SK-N-SH treated with all-trans-retinoic acid at 6 μM for 48 hours (cell line): ENCODE data around the gene PPP4R3A.

Experiments
- ATAC-seq: fragments of 200-7000 bp; cut with Tn5 transposase; 3 replicates; pipeline ENCODE4 v1.9.1; 2020; ENCODE audit warnings: mild to moderate bottlenecking, moderate library complexity
- ARNTL ChIP-seq: fragments of 450-650 bp; formaldehyde crosslinking; IDR thresholded peaks from 2 replicates; pipeline ENCODE4 v1.5.0; 2020; ENCODE audit warnings: low read depth, mild to moderate bottlenecking, moderate library complexity, borderline replicate concordance
- BACH2 ChIP-seq: fragments of 250-450 bp; sonication (Bioruptor Pico); IDR thresholded peaks from 2 replicates; pipeline ENCODE4 v1.9.0; 2021; ENCODE audit warnings: mild to moderate bottlenecking, borderline replicate concordance
- CREB5 ChIP-seq: fragments of 250-450 bp; sonication (Bioruptor Pico); IDR thresholded peaks from 2 replicates; pipeline ENCODE4 v1.5.1; 2020; ENCODE audit warnings: low read depth, mild to moderate bottlenecking, moderate library complexity
- CSDC2 ChIP-seq: fragments of 250-450 bp; sonication (Bioruptor Pico); IDR thresholded peaks from 2 replicates; pipeline ENCODE4 v1.5.0; 2020; ENCODE audit warnings: mild to moderate bottlenecking, moderate library complexity
- CSRNP3 ChIP-seq: fragments of 250-450 bp; sonication (Bioruptor Pico); IDR thresholded peaks from 2 replicates; pipeline ENCODE4 v1.5.1; 2021; ENCODE audit warnings: mild to moderate bottlenecking, moderate library complexity
- ESRRG ChIP-seq: fragments of 250-450 bp; sonication (Bioruptor Pico); IDR thresholded peaks from 2 replicates; pipeline ENCODE4 v1.6.1; 2021; ENCODE audit warnings: mild to moderate bottlenecking
- GLIS3 ChIP-seq: fragments of 250-450 bp; sonication (Bioruptor Pico); IDR thresholded peaks from 2 replicates; pipeline ENCODE4 v1.5.0; 2020; ENCODE audit warnings: mild to moderate bottlenecking, moderate library complexity
- ISL1 ChIP-seq: fragments of 250-450 bp; sonication (Bioruptor Pico); IDR thresholded peaks from 2 replicates; pipeline ENCODE4 v2.1.2; 2022; ENCODE audit warnings: mild to moderate bottlenecking, moderate library complexity
- OSR1 ChIP-seq: fragments of 250-450 bp; sonication (Bioruptor Pico); IDR thresholded peaks from 2 replicates; pipeline ENCODE4 v1.8.0; 2022; ENCODE audit warnings: moderate library complexity, mild to moderate bottlenecking, inconsistent platforms
- PATZ1 ChIP-seq: fragments of 250-450 bp; sonication (Bioruptor Pico); IDR thresholded peaks from 2 replicates; pipeline ENCODE4 v1.8.0; 2020; ENCODE audit warnings: mild to moderate bottlenecking, moderate library complexity, borderline replicate concordance
- POU6F1 ChIP-seq: fragments of 250-450 bp; sonication (Bioruptor Pico); IDR thresholded peaks from 2 replicates; pipeline ENCODE4 v1.8.0; 2021; ENCODE audit warnings: low read depth, mild to moderate bottlenecking, moderate library complexity, borderline replicate concordance
- PPARA ChIP-seq: fragments of 250-450 bp; sonication (Bioruptor Pico); IDR thresholded peaks from 2 replicates; pipeline ENCODE4 v1.5.0; 2020; ENCODE audit warnings: mild to moderate bottlenecking, borderline replicate concordance
- RARB ChIP-seq: fragments of 250-450 bp; sonication (Bioruptor Pico); IDR thresholded peaks from 2 replicates; pipeline ENCODE4 v1.8.0; 2021; ENCODE audit warnings: mild to moderate bottlenecking, moderate library complexity
- SNAI2 ChIP-seq: fragments of 250-450 bp; sonication (Bioruptor Pico); IDR thresholded peaks from 2 replicates; pipeline ENCODE4 v1.5.0; 2020; ENCODE audit warnings: mild to moderate bottlenecking, moderate library complexity
- TCF4 ChIP-seq: fragments of 250-450 bp; sonication (Bioruptor Pico); IDR thresholded peaks from 2 replicates; pipeline ENCODE4 v1.8.0; 2021; ENCODE audit warnings: mild to moderate bottlenecking, moderate library complexity, borderline replicate concordance
- TOX ChIP-seq: fragments of 250-450 bp; sonication (Bioruptor Pico); IDR thresholded peaks from 2 replicates; pipeline ENCODE4 v1.8.0; 2021; ENCODE audit warnings: mild to moderate bottlenecking, moderate library complexity, borderline replicate concordance
- TSHZ2 ChIP-seq: fragments of 250-450 bp; sonication (Bioruptor Pico); IDR thresholded peaks from 2 replicates; pipeline ENCODE4 v1.5.0; 2020; ENCODE audit warnings: mild to moderate bottlenecking, moderate library complexity
- ZFP3 ChIP-seq: fragments of 250-450 bp; sonication (Bioruptor Pico); IDR thresholded peaks from 2 replicates; pipeline ENCODE4 v1.5.0; 2020; ENCODE audit warnings: mild to moderate bottlenecking, moderate library complexity
- ZFP30 ChIP-seq: fragments of 450-650 bp; formaldehyde crosslinking; IDR thresholded peaks from 2 replicates; pipeline ENCODE4 v1.5.0; 2022; ENCODE audit warnings: mild to moderate bottlenecking, moderate library complexity
- ZNF565 ChIP-seq: fragments of 450-650 bp; formaldehyde crosslinking; conservative IDR thresholded peaks from 2 replicates; pipeline ENCODE4 v1.5.0; 2020; ENCODE audit warnings: low read depth, mild to moderate bottlenecking, moderate library complexity
- ZNF70 ChIP-seq: fragments of 450-650 bp; formaldehyde crosslinking; IDR thresholded peaks from 2 replicates; pipeline ENCODE4 v1.5.0; 2020; ENCODE audit warnings: mild to moderate bottlenecking, moderate library complexity
- ZNF8 ChIP-seq: fragments of 450-650 bp; formaldehyde crosslinking; IDR thresholded peaks from 2 replicates; pipeline ENCODE4 v1.5.0; 2020; ENCODE audit warnings: mild to moderate bottlenecking, moderate library complexity

Gene PPP4R3A

GRCh38 chr14:91506226-91506625 lies 3.9 kb downstream of the PPP4R3A start:
- no peak for ATAC-seq

GRCh38 chr14:91503000-91503504 lies 7.1 kb downstream of the PPP4R3A start:
- ATAC-seq, result no peak
- no peak for TF ChIP-seq PPARA
- TF ChIP-seq OSR1 (CRISPR knock-in tag), result no peak
- no peak for TF ChIP-seq ZNF70 (CRISPR knock-in tag)
- TF ChIP-seq CREB5, result no peak
- no peak for TF ChIP-seq CSRNP3 (CRISPR knock-in tag)
- TF ChIP-seq SNAI2 (CRISPR knock-in tag), result no peak

More at GRCh38 chr14:91506226-91506625, 3.9 kb downstream of the PPP4R3A start:
- TF ChIP-seq SNAI2 (CRISPR knock-in tag) (no peak), ISL1 (CRISPR knock-in tag) (no peak), RARB (no peak), ZNF8 (no peak), CSDC2 (CRISPR knock-in tag) (no peak), GLIS3 (CRISPR knock-in tag) (no peak), ZNF565 (CRISPR knock-in tag) (no peak), POU6F1 (no peak), ZNF70 (CRISPR knock-in tag) (no peak), ESRRG (no peak), PPARA (no peak), PATZ1 (CRISPR knock-in tag) (no peak), BACH2 (no peak), TCF4 (no peak), ARNTL (no peak), ZFP3 (CRISPR knock-in tag) (no peak), CREB5 (no peak)

- no peak for ATAC-seq
- no peak for TF ChIP-seq TSHZ2 (CRISPR knock-in tag)
- TF ChIP-seq ZNF8, result no peak
- TF ChIP-seq ISL1 (CRISPR knock-in tag), result no peak
- no peak for TF ChIP-seq PPARA
- no peak for TF ChIP-seq BACH2
- no peak for TF ChIP-seq RARB
- no peak for TF ChIP-seq TOX
- TF ChIP-seq OSR1 (CRISPR knock-in tag), result no peak
- TF ChIP-seq PATZ1 (CRISPR knock-in tag), result no peak
- TF ChIP-seq GLIS3 (CRISPR knock-in tag), result no peak
- no peak for TF ChIP-seq ZFP30 (CRISPR knock-in tag)
- TF ChIP-seq ZFP3 (CRISPR knock-in tag), result no peak
- no peak for TF ChIP-seq CREB5
- TF ChIP-seq TCF4, result no peak
Observed at GRCh38 chr14:91501951-91502930, 7.9 kb downstream of the PPP4R3A start.
